WTC11 (cell line): ENCODE data around the gene TCF12. TPM values are rescaled to one million over a fixed set of nuclear protein-coding genes. Genes with fewer than 3 reads are reported as not detected.
A peak's percentile ranks its signal among the peaks of the same experiment; 100 is the strongest.

Experiments
- ATAC-seq: fragments of 200-7000 bp; cut with Tn5 transposase; 2 replicates; pipeline ENCODE4 v1.10.0; 2021; ENCODE audit warnings: mild to moderate bottlenecking, moderate library complexity
- CTCF ChIA-PET: fragments of 300-600 bp; sonication (Branson Sonifier 250); formaldehyde crosslinking; loops from one replicate; lab custom pipeline; 2021; ENCODE audit warnings: antibody characterized with exemption; lab: Charles Lee
- POLR2A ChIA-PET: fragments of 350-600 bp; sonication (Branson Sonifier 250); formaldehyde crosslinking; loops from one replicate; lab custom pipeline; 2021; ENCODE audit warnings: antibody characterized with exemption; lab: Charles Lee
- DNase-seq: peaks from one replicate; pipeline ENCODE4 v3.0.0; 2021; ENCODE audit warnings: low spot score
- H3K27ac Mint-ChIP-seq: 2 replicates; pipeline ENCODE4 v1.8.0; 2021; ENCODE audit warnings: mixed read lengths
- H3K27me3 Mint-ChIP-seq: 2 replicates; pipeline ENCODE4 v1.8.0; 2021; ENCODE audit warnings: low read depth, mild to moderate bottlenecking, moderate library complexity, mixed read lengths
- H3K36me3 Mint-ChIP-seq: 2 replicates; pipeline ENCODE4 v1.8.0; 2021; ENCODE audit warnings: mixed read lengths
- H3K4me1 Mint-ChIP-seq: 2 replicates; pipeline ENCODE4 v1.8.0; 2022; ENCODE audit warnings: mixed read lengths
- H3K4me3 Mint-ChIP-seq: 2 replicates; pipeline ENCODE4 v1.8.0; 2021; ENCODE audit warnings: mild to moderate bottlenecking, moderate library complexity, mixed read lengths
- H3K9me3 Mint-ChIP-seq: 2 replicates; pipeline ENCODE4 v1.8.0; 2021; ENCODE audit warnings: mixed read lengths
- ATF3 ChIP-seq: sonication (generic); formaldehyde crosslinking; conservative IDR thresholded peaks from 2 replicates; pipeline ENCODE4 v1.8.1; 2022; ENCODE audit warnings: mild to moderate bottlenecking, missing genetic modification reagents
- CBFB ChIP-seq: sonication (generic); formaldehyde crosslinking; IDR thresholded peaks from 2 replicates; pipeline ENCODE4 v1.8.1; 2022; ENCODE audit warnings: mild to moderate bottlenecking, low read depth, missing genetic modification reagents
- CREM ChIP-seq: sonication (generic); formaldehyde crosslinking; IDR thresholded peaks from 2 replicates; pipeline ENCODE4 v1.8.1; 2022; ENCODE audit warnings: mild to moderate bottlenecking, missing genetic modification reagents, moderate library complexity
- ERG ChIP-seq: fragments of 250-450 bp; sonication (Bioruptor Pico); IDR thresholded peaks from 2 replicates; pipeline ENCODE4 v1.8.0; 2021; ENCODE audit warnings: mild to moderate bottlenecking
- FOXK1 ChIP-seq: sonication (generic); formaldehyde crosslinking; IDR thresholded peaks from 2 replicates; pipeline ENCODE4 v1.8.0; 2022; ENCODE audit warnings: mild to moderate bottlenecking, moderate library complexity, missing genetic modification reagents
- FOXP1 ChIP-seq: sonication (generic); formaldehyde crosslinking; IDR thresholded peaks from 2 replicates; pipeline ENCODE4 v1.8.0; 2022; ENCODE audit warnings: missing genetic modification reagents, mild to moderate bottlenecking, moderate library complexity, borderline replicate concordance
- GTF2I ChIP-seq: fragments of 250-450 bp; sonication (Bioruptor Pico); conservative IDR thresholded peaks from 2 replicates; pipeline ENCODE4 v1.4.0; 2021; ENCODE audit warnings: mild to moderate bottlenecking
- JAZF1 ChIP-seq: fragments of 250-450 bp; sonication (Bioruptor Pico); IDR thresholded peaks from 2 replicates; pipeline ENCODE4 v1.9.0; 2021; ENCODE audit warnings: moderate library complexity, mild to moderate bottlenecking, inconsistent platforms
- NFE2L1 ChIP-seq: sonication (generic); formaldehyde crosslinking; IDR thresholded peaks from 2 replicates; pipeline ENCODE4 v1.8.1; 2023; ENCODE audit warnings: missing genetic modification reagents
- RELA ChIP-seq: sonication (generic); formaldehyde crosslinking; IDR thresholded peaks from 2 replicates; pipeline ENCODE4 v1.8.1; 2022; ENCODE audit warnings: missing genetic modification reagents, mild to moderate bottlenecking, borderline replicate concordance
- SP1 ChIP-seq: sonication (generic); formaldehyde crosslinking; conservative IDR thresholded peaks from 2 replicates; pipeline ENCODE4 v1.8.1; 2022; ENCODE audit warnings: missing genetic modification reagents
- TP53 ChIP-seq: sonication (generic); formaldehyde crosslinking; IDR thresholded peaks from 2 replicates; pipeline ENCODE4 v1.8.1; 2023; ENCODE audit warnings: mild to moderate bottlenecking, missing genetic modification reagents
- ZBTB21 ChIP-seq: sonication (generic); formaldehyde crosslinking; IDR thresholded peaks from 2 replicates; pipeline ENCODE4 v1.8.1; 2023; ENCODE audit warnings: mild to moderate bottlenecking, missing genetic modification reagents, borderline replicate concordance
- ZNF317 ChIP-seq: sonication (generic); formaldehyde crosslinking; IDR thresholded peaks from 2 replicates; pipeline ENCODE4 v1.8.1; 2023; ENCODE audit warnings: low read depth, mild to moderate bottlenecking, moderate library complexity, missing genetic modification reagents, borderline replicate concordance
- ZNF396 ChIP-seq: fragments of 250-450 bp; sonication (Bioruptor Pico); IDR thresholded peaks from 2 replicates; pipeline ENCODE4 v1.8.0; 2021; ENCODE audit warnings: mild to moderate bottlenecking, moderate library complexity, borderline replicate concordance
- ZNF671 ChIP-seq: fragments of 250-450 bp; sonication (Bioruptor Pico); IDR thresholded peaks from 2 replicates; pipeline ENCODE4 v1.8.0; 2021; ENCODE audit warnings: mild to moderate bottlenecking
- total RNA-seq: library from RNA; stranded (reverse); gene quantifications from 3 replicates; pipeline ENCODE4 v1.2.3, GENCODE V29; 2021
- TF ChIP-seq, protein P1 (sequence below): fragments of 250-450 bp; sonication (Bioruptor Pico); conservative IDR thresholded peaks from 2 replicates; pipeline ENCODE4 v1.9.0; 2021; ENCODE audit warnings: mild to moderate bottlenecking
- TF ChIP-seq, protein P2 (sequence below): fragments of 250-450 bp; sonication (Bioruptor Pico); IDR thresholded peaks from 2 replicates; pipeline ENCODE4 v1.9.0; 2021; ENCODE audit warnings: mild to moderate bottlenecking

The TCF12 gene
- total RNA-seq, 1 experiment from 2014 or later = 73.2 TPM

DNA sequence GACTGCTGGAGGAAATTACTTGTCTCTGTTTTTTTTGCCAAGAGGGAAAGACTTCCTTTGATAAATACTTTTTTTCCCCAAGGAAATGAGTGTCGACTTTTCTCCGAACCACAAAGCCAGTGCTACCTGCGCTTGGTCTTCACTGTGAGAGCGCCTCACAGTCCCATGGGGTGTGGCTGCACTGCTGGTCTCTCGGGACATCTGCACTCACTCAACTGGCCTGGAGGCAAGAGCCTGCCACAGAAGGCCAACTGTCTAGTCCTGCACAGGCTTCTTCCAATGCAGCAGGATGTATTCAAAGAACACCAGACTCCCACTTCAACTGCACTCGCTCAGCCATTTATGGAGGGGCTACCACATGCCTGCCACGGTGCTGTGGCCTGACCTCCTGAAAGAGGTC is 417.3 kb downstream of the TCF12 start (continued):
- no peak for TF ChIP-seq ZNF317
- TF ChIP-seq, protein P1, sequence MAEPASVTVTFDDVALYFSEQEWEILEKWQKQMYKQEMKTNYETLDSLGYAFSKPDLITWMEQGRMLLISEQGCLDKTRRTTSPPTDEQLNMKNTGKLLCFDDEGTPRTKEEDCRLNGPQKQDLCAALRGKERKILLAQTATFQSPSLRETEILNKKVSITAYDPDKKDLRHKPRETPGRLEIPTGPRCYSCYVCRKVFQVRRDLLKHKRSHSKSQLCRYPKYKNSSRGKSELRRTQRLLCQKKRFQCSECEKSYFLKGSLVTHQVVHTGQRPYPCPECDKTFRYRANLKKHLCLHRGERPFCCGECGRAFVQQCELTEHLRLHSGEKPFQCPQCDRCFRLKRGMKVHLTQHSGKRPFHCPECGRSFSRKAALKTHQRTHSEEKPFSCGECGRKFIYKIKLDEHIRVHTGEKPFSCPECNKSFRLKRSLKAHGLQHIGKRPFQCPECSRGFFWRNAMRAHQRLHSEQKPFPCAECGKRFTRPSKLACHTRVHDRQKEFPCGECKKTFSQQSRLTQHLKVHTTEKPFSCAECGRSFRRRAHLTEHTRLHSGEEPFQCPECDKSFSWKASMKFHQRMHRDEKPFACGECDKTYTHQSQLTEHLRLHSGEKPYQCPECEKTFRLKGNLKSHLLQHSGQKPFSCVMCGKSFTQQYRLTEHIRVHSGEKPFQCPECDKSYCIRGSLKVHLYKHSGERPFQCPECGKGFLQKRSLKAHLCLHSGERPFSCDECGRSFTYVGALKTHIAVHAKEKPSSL = no peak
- TF ChIP-seq, protein P2, sequence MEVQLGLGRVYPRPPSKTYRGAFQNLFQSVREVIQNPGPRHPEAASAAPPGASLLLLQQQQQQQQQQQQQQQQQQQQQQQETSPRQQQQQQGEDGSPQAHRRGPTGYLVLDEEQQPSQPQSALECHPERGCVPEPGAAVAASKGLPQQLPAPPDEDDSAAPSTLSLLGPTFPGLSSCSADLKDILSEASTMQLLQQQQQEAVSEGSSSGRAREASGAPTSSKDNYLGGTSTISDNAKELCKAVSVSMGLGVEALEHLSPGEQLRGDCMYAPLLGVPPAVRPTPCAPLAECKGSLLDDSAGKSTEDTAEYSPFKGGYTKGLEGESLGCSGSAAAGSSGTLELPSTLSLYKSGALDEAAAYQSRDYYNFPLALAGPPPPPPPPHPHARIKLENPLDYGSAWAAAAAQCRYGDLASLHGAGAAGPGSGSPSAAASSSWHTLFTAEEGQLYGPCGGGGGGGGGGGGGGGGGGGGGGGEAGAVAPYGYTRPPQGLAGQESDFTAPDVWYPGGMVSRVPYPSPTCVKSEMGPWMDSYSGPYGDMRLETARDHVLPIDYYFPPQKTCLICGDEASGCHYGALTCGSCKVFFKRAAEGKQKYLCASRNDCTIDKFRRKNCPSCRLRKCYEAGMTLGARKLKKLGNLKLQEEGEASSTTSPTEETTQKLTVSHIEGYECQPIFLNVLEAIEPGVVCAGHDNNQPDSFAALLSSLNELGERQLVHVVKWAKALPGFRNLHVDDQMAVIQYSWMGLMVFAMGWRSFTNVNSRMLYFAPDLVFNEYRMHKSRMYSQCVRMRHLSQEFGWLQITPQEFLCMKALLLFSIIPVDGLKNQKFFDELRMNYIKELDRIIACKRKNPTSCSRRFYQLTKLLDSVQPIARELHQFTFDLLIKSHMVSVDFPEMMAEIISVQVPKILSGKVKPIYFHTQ (CRISPR knock-in tag) = no peak
- TF ChIP-seq, all 79 proteins: peak for 0

DNA sequence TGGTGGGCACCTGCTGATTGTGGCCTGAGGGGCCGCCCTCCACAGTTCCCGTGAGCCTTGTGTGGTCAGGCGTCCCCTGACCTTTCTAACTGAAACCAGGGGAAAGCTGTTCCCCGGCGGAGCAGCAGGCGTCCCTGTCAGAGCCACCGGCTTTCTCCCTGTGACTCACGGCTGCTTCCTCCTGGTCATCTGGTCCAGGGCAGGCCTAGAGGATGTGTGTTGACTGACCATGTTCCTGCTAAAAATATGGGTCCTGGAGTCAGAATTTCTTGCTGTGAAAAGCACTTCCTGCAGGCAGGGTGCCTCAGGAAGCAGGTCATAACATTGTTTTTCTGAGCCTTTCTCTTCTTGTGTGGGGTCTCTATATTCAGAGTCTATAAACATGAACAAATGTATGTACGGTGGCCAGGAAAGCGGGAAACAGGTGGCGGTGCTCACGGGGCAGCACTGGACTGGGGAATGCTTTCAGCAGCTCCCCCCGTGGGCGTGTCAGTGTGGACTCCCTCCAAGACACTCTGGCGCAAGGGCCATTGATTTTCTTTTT is 419.5 kb downstream of the TCF12 start:
- ChIA-PET CTCF (interaction anchor here (0.7 to 6.9 kb wide), 9 partner anchors 8 to 222 kb away, joined by 3 to 139 read pairs (median 4); no protein-coding TSS in a partner anchor), POLR2A (no interaction called here)
- Mint-ChIP-seq H3K4me3 (no peak overlapping the region), H3K36me3 (no peaks in the 10 kb centered on the region), H3K4me1 (peaks cover 10% of the 10 kb centered on the region), H3K9me3 (no peaks in the 10 kb centered on the region), H3K27ac (peak overlapping the region; percentile 5; the same call in 1 of the 2 replicates), H3K27me3 (no peaks in the 10 kb centered on the region; the same call in 1 of the 2 replicates)
- DNase-seq = no peak
- ATAC-seq = no peak
- TF ChIP-seq ZNF396 (CRISPR knock-in tag) = no peak
- no peak for TF ChIP-seq FOXK1 (CRISPR knock-in tag)
- no peak for TF ChIP-seq ZBTB21 (CRISPR knock-in tag)
- TF ChIP-seq, protein P1 = no peak
- TF ChIP-seq ATF3 (CRISPR knock-in tag) = no peak
- no peak for TF ChIP-seq CREM (CRISPR knock-in tag)
- TF ChIP-seq NFE2L1 (CRISPR knock-in tag) = no peak
- no peak for TF ChIP-seq ZNF671 (CRISPR knock-in tag)
- no peak for TF ChIP-seq JAZF1
- TF ChIP-seq GTF2I (CRISPR knock-in tag) = no peak
- TF ChIP-seq RELA (CRISPR knock-in tag) = no peak
- no peak for TF ChIP-seq CBFB (CRISPR knock-in tag)
- no peak for TF ChIP-seq ERG (CRISPR knock-in tag)
- no peak for TF ChIP-seq TP53 (CRISPR knock-in tag)
- TF ChIP-seq FOXP1 (CRISPR knock-in tag) = no peak
- TF ChIP-seq SP1 (CRISPR knock-in tag) = no peak
